H1 (cell line): ENCODE results near the gene LTBP4. TPM values are rescaled to one million over a fixed set of nuclear protein-coding genes. Genes with fewer than 3 reads are reported as not detected.

Experiments used
- ASH2L ChIP-seq: fragments of 200-600, 300-600 bp; sonication (generic); IDR thresholded peaks from one replicate; pipeline ENCODE4 v1.7.1; 2017; ENCODE audit warnings: low read length
- BACH1 ChIP-seq: IDR thresholded peaks from 2 replicates; pipeline ENCODE4 v1.6.1; 2012; ENCODE audit warnings: low read length, improper control_type of control experiment
- CEBPB ChIP-seq: IDR thresholded peaks from 2 replicates; pipeline ENCODE4 v1.6.1; 2012; ENCODE audit warnings: low read depth, low read length
- CREB1 ChIP-seq: IDR thresholded peaks from 2 replicates; pipeline ENCODE4 v1.6.1; 2012; ENCODE audit warnings: inconsistent platforms
- CTBP2 ChIP-seq: IDR thresholded peaks from 2 replicates; pipeline ENCODE4 v1.7.0; 2011; ENCODE audit warnings: borderline replicate concordance, mild to moderate bottlenecking, moderate library complexity, mixed read lengths, low read length; ENCODE audit not compliant: insufficient read depth, insufficient read length
- EGR1 ChIP-seq: IDR thresholded peaks from 2 replicates; pipeline ENCODE4 v1.6.1; 2011; ENCODE audit warnings: low read depth, low read length, borderline replicate concordance
- EP300 ChIP-seq, 2 experiments: IDR thresholded peaks; 1 replicate in 1 of 2; 2 replicates in 1 of 2; pipeline ENCODE4 v1.6.1; 2011 to 2012; ENCODE audit warnings: low read depth in 2 of 2, low read length in 2 of 2, mild to moderate bottlenecking in 2 of 2, borderline replicate concordance in 1 of 2, inconsistent platforms in 1 of 2, moderate library complexity in 1 of 2
- FOSL1 ChIP-seq: IDR thresholded peaks from 2 replicates; pipeline ENCODE4 v1.6.1; 2011; ENCODE audit warnings: mild to moderate bottlenecking, low read depth, low read length, moderate library complexity; ENCODE audit not compliant: insufficient read depth
- KDM1A ChIP-seq: fragments of 200-600, 300-600 bp; sonication (generic); IDR thresholded peaks from 2 replicates; pipeline ENCODE4 v1.7.1; 2016; ENCODE audit warnings: mild to moderate bottlenecking, low read length, borderline replicate concordance
- KDM4A ChIP-seq: IDR thresholded peaks from one replicate; pipeline ENCODE4 v1.7.1; 2012; ENCODE audit warnings: low read depth, mild to moderate bottlenecking, moderate library complexity, low read length, inconsistent platforms; ENCODE audit not compliant: severe bottlenecking
- KDM5A ChIP-seq: fragments of 200-600 bp; IDR thresholded peaks from 2 replicates; pipeline ENCODE4 v1.7.1; 2012; ENCODE audit warnings: mild to moderate bottlenecking, low read length, inconsistent platforms, mixed read lengths
- RAD21 ChIP-seq, 2 experiments: IDR thresholded peaks in 1 of 2; conservative IDR thresholded peaks in 1 of 2; 2 replicates each; pipeline ENCODE4 v1.6.1; 2011; ENCODE audit warnings: low read depth in 2 of 2, low read length in 2 of 2, improper control_type of control experiment in 1 of 2, inconsistent platforms in 1 of 2, mild to moderate bottlenecking in 1 of 2, moderate library complexity in 1 of 2
- SAP30 ChIP-seq: fragments of 300-600 bp; sonication (generic); IDR thresholded peaks from 2 replicates; pipeline ENCODE4 v1.7.1; 2012; ENCODE audit warnings: low read length, moderate library complexity, mild to moderate bottlenecking, inconsistent platforms; ENCODE audit not compliant: insufficient read depth, insufficient replicate concordance
- SIX5 ChIP-seq: IDR thresholded peaks from 2 replicates; pipeline ENCODE4 v1.6.1; 2011; ENCODE audit warnings: mild to moderate bottlenecking, low read depth, low read length
- SP2 ChIP-seq: IDR thresholded peaks from 2 replicates; pipeline ENCODE4 v1.6.1; 2012; ENCODE audit warnings: mild to moderate bottlenecking, low read length, inconsistent platforms
- SP4 ChIP-seq: IDR thresholded peaks from 2 replicates; pipeline ENCODE4 v1.6.1; 2012; ENCODE audit warnings: low read length, inconsistent platforms
- SRF ChIP-seq: IDR thresholded peaks from 2 replicates; pipeline ENCODE4 v1.6.1; 2011; ENCODE audit warnings: mild to moderate bottlenecking, low read depth, low read length, moderate library complexity
- TAF1 ChIP-seq: IDR thresholded peaks from 2 replicates; pipeline ENCODE4 v1.6.1; 2011; ENCODE audit warnings: mild to moderate bottlenecking, low read depth, low read length
- TAF7 ChIP-seq: optimal IDR thresholded peaks from 2 replicates; pipeline ENCODE3; 2011; ENCODE audit warnings: low read depth, mild to moderate bottlenecking, inconsistent platforms, low read length, moderate library complexity, borderline replicate concordance
- YY1 ChIP-seq: IDR thresholded peaks from 2 replicates; pipeline ENCODE4 v1.6.1; 2011; ENCODE audit warnings: low read depth, mild to moderate bottlenecking, low read length
- polyA plus RNA-seq, 7 experiments: library from polyadenylated mRNA; depleted of rRNA in 3 of 7; stranded (reverse) in 5 of 7; unstranded in 2 of 7; fragments of >200 nt in 5 of 7; fragments of 200-250 nt in 2 of 7; gene quantifications; 1 replicate in 5 of 7; 2 replicates in 1 of 7; 4 replicates in 1 of 7; pipeline versions ENCODE4 v1.2.1 to v1.2.3, GENCODE V29; 2011 to 2013; ENCODE audit warnings: missing spikeins in 2 of 7, mixed read lengths in 2 of 7
- total RNA-seq: library from RNA; stranded (reverse); fragmentation: NEBNext Ultra II Directional; extraction: Animal tissue kit (Norgen Biotek cat#: 25700); gene quantifications from 2 replicates; pipeline ENCODE4 v1.2.1, GENCODE V29; 2021
- TF ChIP-seq, protein P1 (sequence below): IDR thresholded peaks from 2 replicates; pipeline ENCODE4 v1.6.1; 2011; ENCODE audit warnings: low read length, improper control_type of control experiment
- TF ChIP-seq, protein P2 (sequence below): IDR thresholded peaks from 2 replicates; pipeline ENCODE4 v1.6.1; 2012; ENCODE audit warnings: low read length, inconsistent platforms

The LTBP4 gene
- total and polyA plus RNA-seq, 2 of the 8 experiments (the other 6 are each of a cell fraction or from before 2014, with no cell fraction given): 54.5 to 77.1 TPM

DNA sequence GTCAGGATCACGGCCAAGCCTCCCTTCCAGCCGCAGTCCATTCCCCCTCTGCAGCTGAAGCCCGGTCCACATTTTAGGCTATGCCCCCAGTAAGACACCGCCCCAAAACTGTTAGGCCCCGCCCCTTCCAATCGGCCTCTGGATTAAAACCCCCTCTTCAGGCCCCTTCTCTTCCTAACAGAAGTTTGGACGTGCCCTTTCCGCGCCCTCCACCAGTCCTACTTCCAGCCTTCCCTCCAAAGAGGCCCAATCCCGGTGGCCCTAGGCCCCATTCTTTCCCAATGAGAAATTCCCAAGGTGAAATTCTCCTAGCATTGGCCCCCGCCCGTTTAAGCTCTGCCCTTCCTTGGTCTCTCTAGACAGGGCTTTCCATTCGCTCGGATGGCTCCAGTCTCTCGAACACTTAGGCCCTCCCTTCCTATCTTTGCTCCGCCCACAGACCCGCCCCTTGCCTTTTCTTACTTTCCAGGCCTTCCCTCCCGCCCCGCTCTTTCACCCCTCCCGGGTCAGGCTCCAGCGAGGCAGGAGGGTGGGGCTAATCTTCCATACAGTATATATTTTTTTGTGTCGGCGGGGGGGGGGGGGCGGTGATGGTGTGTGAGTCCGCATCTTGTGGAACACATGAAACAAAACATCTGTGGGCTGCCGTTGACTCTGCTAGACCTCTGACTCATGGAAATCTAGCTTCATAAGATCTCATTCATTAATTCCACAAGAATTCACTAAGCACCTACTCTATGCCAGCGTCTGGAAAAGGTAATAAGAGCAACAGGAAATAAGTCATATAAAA lies 13.6 kb downstream of the LTBP4 start (continued):
- TF ChIP-seq RAD21 (IDR thresholded peaks at IDR 0.05 in 1 of 2, conservative IDR thresholded peaks at IDR 0.05 in 1 of 2; ENCODE audit: low read depth in 2 of 2, low read length in 2 of 2): no peak
- no peak for TF ChIP-seq CEBPB
- TF ChIP-seq, protein P1, sequence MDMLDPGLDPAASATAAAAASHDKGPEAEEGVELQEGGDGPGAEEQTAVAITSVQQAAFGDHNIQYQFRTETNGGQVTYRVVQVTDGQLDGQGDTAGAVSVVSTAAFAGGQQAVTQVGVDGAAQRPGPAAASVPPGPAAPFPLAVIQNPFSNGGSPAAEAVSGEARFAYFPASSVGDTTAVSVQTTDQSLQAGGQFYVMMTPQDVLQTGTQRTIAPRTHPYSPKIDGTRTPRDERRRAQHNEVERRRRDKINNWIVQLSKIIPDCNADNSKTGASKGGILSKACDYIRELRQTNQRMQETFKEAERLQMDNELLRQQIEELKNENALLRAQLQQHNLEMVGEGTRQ: no peak
- TF ChIP-seq SP2: no peak
- 0 out of 2 replicates have a peak, but pooled peaks have one; percentile 29 for TF ChIP-seq CREB1
- no peak for TF ChIP-seq CTBP2
- no peak for TF ChIP-seq KDM1A
- TF ChIP-seq SIX5: no peak
- TF ChIP-seq ASH2L: peak; percentile 68
- TF ChIP-seq KDM4A: no peak
- TF ChIP-seq TAF7: no peak
- peak; percentile 29; the same call in 1 of the 2 replicates for TF ChIP-seq EGR1
- TF ChIP-seq SRF: no peak
- no peak for TF ChIP-seq FOSL1
- TF ChIP-seq YY1: 0 out of 2 replicates have a peak, but pooled peaks have one; percentile 38
- TF ChIP-seq, protein P2, sequence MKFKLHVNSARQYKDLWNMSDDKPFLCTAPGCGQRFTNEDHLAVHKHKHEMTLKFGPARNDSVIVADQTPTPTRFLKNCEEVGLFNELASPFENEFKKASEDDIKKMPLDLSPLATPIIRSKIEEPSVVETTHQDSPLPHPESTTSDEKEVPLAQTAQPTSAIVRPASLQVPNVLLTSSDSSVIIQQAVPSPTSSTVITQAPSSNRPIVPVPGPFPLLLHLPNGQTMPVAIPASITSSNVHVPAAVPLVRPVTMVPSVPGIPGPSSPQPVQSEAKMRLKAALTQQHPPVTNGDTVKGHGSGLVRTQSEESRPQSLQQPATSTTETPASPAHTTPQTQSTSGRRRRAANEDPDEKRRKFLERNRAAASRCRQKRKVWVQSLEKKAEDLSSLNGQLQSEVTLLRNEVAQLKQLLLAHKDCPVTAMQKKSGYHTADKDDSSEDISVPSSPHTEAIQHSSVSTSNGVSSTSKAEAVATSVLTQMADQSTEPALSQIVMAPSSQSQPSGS: no peak
- TF ChIP-seq TAF1: peak; percentile 40; the same call in 1 of the 2 replicates
- no peak for TF ChIP-seq SAP30
- no peak for TF ChIP-seq EP300 (IDR thresholded peaks at IDR 0.05; ENCODE audit: borderline replicate concordance in 1 of 2, low read depth in 2 of 2, low read length in 2 of 2)
- no peak for TF ChIP-seq BACH1
- no peak for TF ChIP-seq KDM5A
- TF ChIP-seq SP4: no peak
- TF ChIP-seq, all 59 proteins: peak for 8
